SK-N-SH (cell line): Measurements from ENCODE around the gene LGR4. TPM values are rescaled to one million over a fixed set of nuclear protein-coding genes. Genes with fewer than 3 reads are reported as not detected.

Source experiments
- CTCF ChIA-PET: fragments of 300-600, 350-600 bp; formaldehyde crosslinking; extraction: SDS; loops from one replicate; lab custom pipeline; 2021; lab: Yijun Ruan, JAX
- POLR2A ChIA-PET: fragments of 350-600 bp; sonication (Branson Sonifier 250); formaldehyde crosslinking; extraction: SDS; loops from one replicate; lab custom pipeline; 2020; ENCODE audit warnings: antibody characterized with exemption, inconsistent platforms; lab: Yijun Ruan, JAX
- DNase-seq: peaks from one replicate; pipeline ENCODE4 v3.0.0; 2012
- H2AFZ ChIP-seq: fragments of 200-600 bp; sonication (generic); 2 replicates; pipeline ENCODE4 v1.8.1; 2016; ENCODE audit warnings: antibody characterized with exemption, mild to moderate bottlenecking, low read depth
- H3F3A ChIP-seq: fragments of 200-600 bp; sonication (generic); replicated peaks from 2 replicates; pipeline ENCODE3; 2016; ENCODE audit warnings: antibody characterized with exemption, mild to moderate bottlenecking; ENCODE audit not compliant: insufficient read depth
- H3K27ac ChIP-seq, 2 experiments: fragments of 200-500 bp in 1 of 2; fragments of 200-600 bp in 1 of 2; sonication (Bioruptor generic) in 1 of 2; sonication (generic), shearing (Covaris generic) in 1 of 2; 2 replicates each; pipeline versions ENCODE4 v1.5.1 to v1.6.1; 2014 to 2016; ENCODE audit warnings: low read depth in 2 of 2, inconsistent platforms in 1 of 2, low read length in 1 of 2, mild to moderate bottlenecking in 1 of 2, mixed read lengths in 1 of 2
- H3K27me3 ChIP-seq: fragments of 200-600 bp; sonication (generic), shearing (Covaris generic); 2 replicates; pipeline ENCODE4 v1.6.1; 2016; ENCODE audit warnings: mixed run types; ENCODE audit not compliant: insufficient read depth
- H3K36me3 ChIP-seq, 2 experiments: fragments of 200-500 bp in 1 of 2; fragments of 200-600 bp in 1 of 2; sonication (Bioruptor generic) in 1 of 2; sonication (generic) in 1 of 2; replicated peaks in 1 of 2; 2 replicates each; pipeline versions ENCODE3 to v1.5.1; 2014 to 2016; ENCODE audit warnings: low read length in 1 of 2, mild to moderate bottlenecking in 1 of 2; ENCODE audit not compliant: insufficient read depth in 2 of 2, control insufficient read depth in 1 of 2
- H3K4me1 ChIP-seq, 2 experiments: fragments of 200-500 bp in 1 of 2; fragments of 200-600 bp in 1 of 2; sonication (Bioruptor generic) in 1 of 2; sonication (generic), shearing (Covaris generic) in 1 of 2; 2 replicates each; pipeline versions ENCODE4 v1.5.1 to v1.6.1; 2014 to 2016; ENCODE audit warnings: low read depth in 1 of 2, low read length in 1 of 2, mixed run types in 1 of 2; ENCODE audit not compliant: insufficient read depth in 2 of 2, control insufficient read depth in 1 of 2
- H3K4me2 ChIP-seq: fragments of 200-600 bp; sonication (generic), shearing (Covaris generic); 2 replicates; pipeline ENCODE4 v1.6.1; 2017; ENCODE audit warnings: mixed run types
- H3K4me3 ChIP-seq, 2 experiments: fragments of 200-500 bp in 1 of 2; fragments of 200-600 bp in 1 of 2; sonication (Bioruptor generic) in 1 of 2; sonication (generic), shearing (Covaris generic) in 1 of 2; 2 replicates each; pipeline versions ENCODE4 v1.5.1 to v1.8.1; 2014 to 2016; ENCODE audit warnings: low read depth in 2 of 2, inconsistent platforms in 1 of 2, low read length in 1 of 2, mild to moderate bottlenecking in 1 of 2, mixed read lengths in 1 of 2, moderate library complexity in 1 of 2
- H3K79me2 ChIP-seq: fragments of 200-600 bp; sonication (generic); 2 replicates; pipeline ENCODE4 v1.8.1; 2017; ENCODE audit warnings: mild to moderate bottlenecking; ENCODE audit not compliant: insufficient read depth
- H3K9ac ChIP-seq: fragments of 200-600 bp; sonication (generic); 2 replicates; pipeline ENCODE4 v1.6.1; 2017; ENCODE audit warnings: mixed run types
- H3K9me2 ChIP-seq: fragments of 200-600 bp; sonication (generic); 2 replicates; pipeline ENCODE4 v1.6.1; 2017; ENCODE audit warnings: mixed run types
- H3K9me3 ChIP-seq: fragments of 200-600 bp; sonication (generic); 2 replicates; pipeline ENCODE4 v1.6.1; 2017; ENCODE audit warnings: mixed run types, mild to moderate bottlenecking, moderate library complexity
- H4K20me1 ChIP-seq: fragments of 200-600 bp; sonication (generic); 2 replicates; pipeline ENCODE4 v1.6.1; 2017; ENCODE audit warnings: mild to moderate bottlenecking, mixed run types; ENCODE audit not compliant: insufficient read depth
- CHD2 ChIP-seq: fragments of 150-350 bp; IDR thresholded peaks from 2 replicates; pipeline ENCODE4 v1.6.1; 2018; ENCODE audit warnings: low read length; ENCODE audit not compliant: partially characterized antibody
- CTCF ChIP-seq: fragments of 200-600 bp; sonication (generic); IDR thresholded peaks from 2 replicates; pipeline ENCODE4 v1.6.1; 2017; ENCODE audit warnings: antibody characterized with exemption, mild to moderate bottlenecking, moderate library complexity
- EP300 ChIP-seq, 2 experiments: IDR thresholded peaks; 2 replicates each; pipeline versions ENCODE4 v1.4.0 to v1.6.1; 2012; ENCODE audit warnings: borderline replicate concordance in 1 of 2, low read depth in 1 of 2, low read length in 1 of 2
- EZH2phosphoT487 ChIP-seq: fragments of 200-600 bp; sonication (generic); IDR thresholded peaks from 2 replicates; pipeline ENCODE4 v1.6.1; 2017; ENCODE audit warnings: low read depth, mixed run types, mild to moderate bottlenecking, antibody characterized with exemption, moderate library complexity, borderline replicate concordance
- GABPA ChIP-seq: IDR thresholded peaks from 2 replicates; pipeline ENCODE4 v1.4.0; 2012; ENCODE audit warnings: low read depth, mild to moderate bottlenecking
- IRF3 ChIP-seq: fragments of 150-350 bp; IDR thresholded peaks from 2 replicates; pipeline ENCODE4 v1.6.1; 2016; ENCODE audit warnings: mild to moderate bottlenecking, low read depth, low read length
- MEF2A ChIP-seq: IDR thresholded peaks from 2 replicates; pipeline ENCODE4 v1.4.0; 2012; ENCODE audit warnings: low read depth, borderline replicate concordance
- MXI1 ChIP-seq: IDR thresholded peaks from 2 replicates; pipeline ENCODE4 v1.6.1; 2012; ENCODE audit warnings: mild to moderate bottlenecking, low read depth, low read length, improper control_type of control experiment
- SIN3A ChIP-seq: IDR thresholded peaks from 2 replicates; pipeline ENCODE4 v1.6.1; 2012; ENCODE audit warnings: low read depth, mild to moderate bottlenecking, low read length, moderate library complexity, borderline replicate concordance
- WGBS: methylation state at CpG from one replicate; pipeline ENCODE4 v1.1.6; 2017; ENCODE audit warnings: low lambda C conversion rate; 5-methylcytosine and 5-hydroxymethylcytosine counted together
- polyA plus RNA-seq, 3 experiments: library from polyadenylated mRNA; depleted of rRNA; stranded (reverse); fragments of >200 nt; gene quantifications; 2 replicates each; pipeline ENCODE4 v1.2.3, GENCODE V29; 2012

LGR4 gene
- polyA plus RNA-seq, 1 of the 3 experiments (the other 2 are of a cell fraction), result 2.6 TPM

- WGBS, result 93% methylated on average over 3 of the region's 3 CpGs
- H2AFZ ChIP-seq, result no peak overlapping the region
- no peaks in the 10 kb centered on the region for H3F3A ChIP-seq
- no peaks in the 10 kb centered on the region for H3K9me2 ChIP-seq
- H3K9ac ChIP-seq, result no peak overlapping the region
- no peak overlapping the region for H3K4me2 ChIP-seq
- peaks cover 0 to 12% of the 10 kb centered on the region in 2 experiments; a peak in 2 of 4 replicates for H3K4me1 ChIP-seq
- no peaks in the 10 kb centered on the region for H3K79me2 ChIP-seq
- TF ChIP-seq EP300 (IDR thresholded peaks at IDR 0.05; ENCODE audit: borderline replicate concordance in 1 of 2, low read depth in 1 of 2, low read length in 1 of 2), result no peak
- no peak for TF ChIP-seq SIN3A
- no peak for TF ChIP-seq IRF3
- TF ChIP-seq CHD2, result no peak
- no peak for TF ChIP-seq EZH2phosphoT487
- CTCF ChIA-PET, result no interaction called here
- POLR2A ChIA-PET, result no interaction called here
- H3K9me3 ChIP-seq, result no peaks in the 10 kb centered on the region
- peaks cover 14 to 25% of the 10 kb centered on the region in 2 experiments for H3K36me3 ChIP-seq
- H3K27me3 ChIP-seq, result no peaks in the 10 kb centered on the region
- no peak overlapping the region for H3K4me3 ChIP-seq
- DNase-seq, result no peak
- H3K27ac ChIP-seq, result no peak overlapping the region
- H4K20me1 ChIP-seq, result no peaks in the 10 kb centered on the region
These were observed 93.1 kb downstream of the LGR4 start for GRCh38 chr11:27379449-27379848.

- Histone ChIP-seq H3K79me2 (no peaks in the 10 kb centered on the region), H3K9me3 (no peaks in the 10 kb centered on the region), H3K4me1 (peaks cover 3% of the 10 kb centered on the region in 2 experiments; a peak in 2 of 4 replicates), H4K20me1 (no peaks in the 10 kb centered on the region), H3K4me3 (no peak overlapping the region), H3F3A (peaks cover 9% of the 10 kb centered on the region), H3K27me3 (no peaks in the 10 kb centered on the region), H3K9me2 (no peaks in the 10 kb centered on the region), H3K36me3 (peaks cover 15 to 17% of the 10 kb centered on the region in 2 experiments), H2AFZ (no peak overlapping the region), H3K27ac (no peak overlapping the region), H3K4me2 (no peak overlapping the region)
- ChIA-PET POLR2A (no interaction called here), CTCF (no interaction called here)
- DNase-seq, result no peak
- TF ChIP-seq SIN3A (no peak), EZH2phosphoT487 (no peak), MXI1 (no peak), CTCF (no peak), MEF2A (no peak), EP300 (IDR thresholded peaks at IDR 0.05; ENCODE audit: borderline replicate concordance in 1 of 2, low read depth in 1 of 2, low read length in 1 of 2) (no peak), GABPA (no peak)
- TF ChIP-seq, all 33 proteins: peak for 0
- WGBS, result 85% methylated on average over 2 of the region's 2 CpGs
- no peak overlapping the region for H3K9ac ChIP-seq
These were observed 97.2 kb downstream of the LGR4 start for GRCh38 chr11:27375370-27375769.
